Breast epithelium (tissue), 4 donors: ENCODE data around the gene IQCE. TPM values are rescaled to one million over a fixed set of nuclear protein-coding genes. Genes with fewer than 3 reads are reported as not detected.
A peak's percentile ranks its signal among the peaks of the same experiment; 100 is the strongest.

Experiments used
- DNase-seq, 2 donors: peaks; one replicate each; pipeline ENCODE4 v3.0.0-alpha.2; 2019; ENCODE audit warnings: low spot score in 2 of 2
- H3K27ac ChIP-seq, 2 donors: fragments of 200-600 bp; sonication (generic) in 1 of 2; one replicate each; pipeline ENCODE4 v1.5.1; 2016 to 2019; ENCODE audit warnings: mild to moderate bottlenecking in 1 of 2
- H3K27me3 ChIP-seq, 2 donors: fragments of 200-600 bp; sonication (generic) in 1 of 2; one replicate each; pipeline versions ENCODE4 v1.5.1 to v1.6.0; 2017 to 2019; ENCODE audit warnings: control low read depth in 1 of 2, mild to moderate bottlenecking in 1 of 2
- H3K36me3 ChIP-seq: fragments of 200-600 bp; one replicate; pipeline ENCODE4 v1.5.1; 2019
- H3K4me1 ChIP-seq, 2 donors: fragments of 200-600 bp; sonication (generic); one replicate each; pipeline ENCODE4 v1.5.1; 2016 to 2019; ENCODE audit warnings: control low read depth in 1 of 2
- H3K4me3 ChIP-seq, 3 donors: fragments of 200-600 bp; sonication (generic); 1 replicate in 2 of 3; 2 replicates in 1 of 3; pipeline ENCODE4 v1.5.1; 2016 to 2019; ENCODE audit warnings: mild to moderate bottlenecking in 3 of 3, moderate library complexity in 2 of 3
- H3K9me3 ChIP-seq, 2 donors: fragments of 200-600 bp; sonication (generic) in 1 of 2; one replicate each; pipeline ENCODE4 v1.5.1; 2016 to 2019; ENCODE audit warnings: control low read depth in 1 of 2
- CTCF ChIP-seq, 3 donors: fragments of 450-650 bp; IDR thresholded peaks; one replicate each; pipeline ENCODE4 v1.5.1; 2016 to 2017; ENCODE audit warnings: antibody characterized with exemption in 3 of 3, mild to moderate bottlenecking in 3 of 3, moderate library complexity in 3 of 3
- POLR2A ChIP-seq: fragments of 450-650 bp; IDR thresholded peaks from one replicate; pipeline ENCODE4 v1.6.1; 2016; ENCODE audit warnings: antibody characterized with exemption, mild to moderate bottlenecking, moderate library complexity
- POLR2AphosphoS5 ChIP-seq, 3 donors: sonication (generic); formaldehyde crosslinking; IDR thresholded peaks; one replicate each; pipeline ENCODE4 v1.6.1; 2017; ENCODE audit warnings: antibody characterized with exemption in 3 of 3
- intact Hi-C: fragments of 100-400 bp; cut with DNase I; formaldehyde crosslinking; loops from one replicate; pipeline ENCODE4 v1.15.1; 2023; ENCODE audit warnings: low total_unique reads
- total RNA-seq, 3 donors: library from RNA; depleted of rRNA; stranded (reverse); fragments of >200 nt; gene quantifications; one replicate each; pipeline ENCODE4 v1.1.0, GENCODE V29; 2016

Gene IQCE
- total RNA-seq, 3 donors from 2014 or later = 13.4 to 22.7 (median 13.8) TPM

- H3K27ac ChIP-seq = peak overlapping the region; percentile 79 to 81
- H3K27me3 ChIP-seq = no peaks in the 10 kb centered on the region
- no peak for TF ChIP-seq POLR2A
- no peak for TF ChIP-seq POLR2AphosphoS5 (IDR thresholded peaks at IDR 0.05)
- no peak for TF ChIP-seq CTCF (IDR thresholded peaks at IDR 0.05)
- H3K36me3 ChIP-seq = no peaks in the 10 kb centered on the region
- peak overlapping the region; percentile 50 to 85 (median 63) for H3K4me3 ChIP-seq
- intact Hi-C loops = no loop called here
- peaks cover 26 to 52% of the 10 kb centered on the region in 2 donors for H3K4me1 ChIP-seq
- peak in 1 of 2 donors; percentile 87 for DNase-seq
- no peaks in the 10 kb centered on the region for H3K9me3 ChIP-seq
Measured at GRCh38 chr7:2522780-2523433, 35.9 kb upstream of the IQCE start.

- peak in 1 of 2 donors; percentile 74 for DNase-seq
- Histone ChIP-seq H3K27ac (peak overlapping the region; percentile 79 to 81), H3K27me3 (no peaks in the 10 kb centered on the region), H3K36me3 (no peaks in the 10 kb centered on the region), H3K4me3 (peak overlapping the region; percentile 50 to 85 (median 63)), H3K9me3 (no peaks in the 10 kb centered on the region), H3K4me1 (peaks cover 30 to 52% of the 10 kb centered on the region in 2 donors)
- intact Hi-C loops = no loop called here
- TF ChIP-seq POLR2AphosphoS5 (IDR thresholded peaks at IDR 0.05) = no peak
- no peak for TF ChIP-seq CTCF (IDR thresholded peaks at IDR 0.05)
- no peak for TF ChIP-seq POLR2A
Measured at GRCh38 chr7:2523461-2523936, 35.3 kb upstream of the IQCE start.

- H3K27me3 ChIP-seq = no peaks in the 10 kb centered on the region
- intact Hi-C loops = no loop called here
- H3K4me3 ChIP-seq = peak overlapping the region; percentile 50 to 85 (median 63)
- H3K9me3 ChIP-seq = no peaks in the 10 kb centered on the region
- no peaks in the 10 kb centered on the region for H3K36me3 ChIP-seq
- TF ChIP-seq POLR2AphosphoS5 (IDR thresholded peaks at IDR 0.05) (peak in 2 of 3 donors; percentile 14 to 29), CTCF (IDR thresholded peaks at IDR 0.05) (no peak)
- peaks cover 37 to 53% of the 10 kb centered on the region in 2 donors for H3K4me1 ChIP-seq
- H3K27ac ChIP-seq = peak overlapping the region; percentile 79 to 81
- DNase-seq = peak; percentile 77 to 87
Measured at GRCh38 chr7:2523941-2524807, 34.6 kb upstream of the IQCE start.

- intact Hi-C loops = no loop called here
- Histone ChIP-seq H3K4me1 (peaks cover 44 to 57% of the 10 kb centered on the region in 2 donors), H3K4me3 (peak overlapping the region in 1 of 3 donors; percentile 19), H3K27me3 (no peaks in the 10 kb centered on the region), H3K9me3 (no peaks in the 10 kb centered on the region), H3K36me3 (no peaks in the 10 kb centered on the region), H3K27ac (peak overlapping the region; percentile 79 to 81)
- no peak for DNase-seq
- TF ChIP-seq POLR2A (no peak), CTCF (IDR thresholded peaks at IDR 0.05) (no peak), POLR2AphosphoS5 (IDR thresholded peaks at IDR 0.05) (no peak)
Measured at GRCh38 chr7:2524808-2525657, 33.7 kb upstream of the IQCE start.
